Stimulated activated CD8-positive, alpha-beta memory T cell treated with anti-CD3 and anti-CD28 coated beads, Interleukin-15, amount 100 ng/mL, for 1 hour (primary cell): ENCODE data around the gene SLC12A6.
"Not testable (repeated sequence)": the region's sequence is repeated elsewhere in the genome, so short reads cannot be mapped to it uniquely, and the experiment has no call there.

Source experiments
- DNase-seq: peaks from one replicate; pipeline ENCODE4 v3.0.0-alpha.2; 2020; ENCODE audit warnings: low read depth

Gene SLC12A6

GRCh38 chr15:34357653-34358052 is 20.1 kb upstream of the SLC12A6 start:
- DNase-seq, result no peak

- no peak for DNase-seq
Observed at GRCh38 chr15:34355241-34355640, 17.7 kb upstream of the SLC12A6 start.

- DNase-seq, result no peak
Observed at GRCh38 chr15:34354286-34354685, 16.7 kb upstream of the SLC12A6 start.

- no peak for DNase-seq
Observed at GRCh38 chr15:34353627-34354026, 16.0 kb upstream of the SLC12A6 start.

GRCh38 chr15:34352996-34353395 is 15.4 kb upstream of the SLC12A6 start:
- not testable (repeated sequence) for DNase-seq

- DNase-seq, result no peak
Observed at GRCh38 chr15:34349769-34350168, 12.2 kb upstream of the SLC12A6 start.

- no peak for DNase-seq
Observed at GRCh38 chr15:34348735-34349300, 11.2 kb upstream of the SLC12A6 start.

GRCh38 chr15:34347951-34348638 is 10.5 kb upstream of the SLC12A6 start:
- no peak for DNase-seq

- DNase-seq, result peak; percentile 94
Observed at GRCh38 chr15:34342737-34343575, 5.4 kb upstream of the SLC12A6 start, which contains the start of the genes NOP10 and NUTM1. Gene NOP10, minus strand, starts transcription at chr15:34343136. Its CDS starts 63 bp downstream, at chr15:34343073. Gene NUTM1, plus strand, starts transcription at chr15:34343315. Its CDS starts 382 bp downstream, at chr15:34343697.

- DNase-seq, result not testable (repeated sequence)
Observed at GRCh38 chr15:34342213-34342736, 4.7 kb upstream of the SLC12A6 start.

- DNase-seq, result no peak
Observed at GRCh38 chr15:34341381-34342212, 4.0 kb upstream of the SLC12A6 start.

GRCh38 chr15:34339946-34340345 is 2.4 kb upstream of the SLC12A6 start:
- no peak for DNase-seq

GRCh38 chr15:34338347-34338746 is 766 bp upstream of the SLC12A6 start:
- no peak for DNase-seq

- no peak for DNase-seq
Observed at GRCh38 chr15:34336991-34337556, 507 bp downstream of the SLC12A6 start.

- no peak for DNase-seq
Observed at GRCh38 chr15:34336231-34336990, 1.2 kb downstream of the SLC12A6 start.

- no peak for DNase-seq
Observed at GRCh38 chr15:34335176-34336032, 2.2 kb downstream of the SLC12A6 start.

GRCh38 chr15:34334672-34335071 is 2.9 kb downstream of the SLC12A6 start:
- DNase-seq, result no peak

- DNase-seq, result no peak
Observed at GRCh38 chr15:34332553-34333120, 4.9 kb downstream of the SLC12A6 start.

GRCh38 chr15:34331809-34332208 is 5.8 kb downstream of the SLC12A6 start:
- DNase-seq, result no peak
